Testis (tissue), 3 donors: ENCODE results near the gene SEC11A. TPM values are rescaled to one million over a fixed set of nuclear protein-coding genes. Genes with fewer than 3 reads are reported as not detected.
A peak's percentile ranks its signal among the peaks of the same experiment; 100 is the strongest.

Experiments
- DNase-seq: peaks from one replicate; pipeline ENCODE4 v3.0.0-alpha.2; 2019
- H3K27ac ChIP-seq, 2 donors: fragments of 200-600 bp; sonication (generic); one replicate each; pipeline ENCODE4 v1.5.1; 2019
- H3K27me3 ChIP-seq: fragments of 200-600 bp; sonication (generic); one replicate; pipeline ENCODE4 v1.5.1; 2019
- H3K36me3 ChIP-seq: fragments of 200-600 bp; sonication (generic); one replicate; pipeline ENCODE4 v1.5.1; 2017; ENCODE audit warnings: low read depth; ENCODE audit errors: missing control alignments
- H3K4me1 ChIP-seq: fragments of 200-600 bp; sonication (generic); one replicate; pipeline ENCODE4 v1.5.1; 2019
- H3K4me3 ChIP-seq, 2 donors: fragments of 200-600 bp; sonication (generic); one replicate each; pipeline ENCODE4 v1.5.1; 2017 to 2019
- H3K9me3 ChIP-seq: fragments of 200-600 bp; sonication (generic); one replicate; pipeline ENCODE4 v1.5.1; 2017
- POLR2A ChIP-seq: fragments of 450-650 bp; IDR thresholded peaks from one replicate; pipeline ENCODE4 v1.6.1; 2017; ENCODE audit warnings: antibody characterized with exemption, mild to moderate bottlenecking, moderate library complexity
- WGBS, 2 donors: methylation state at CpG; one replicate each; pipeline ENCODE4 v1.1.5; 2018; 5-methylcytosine and 5-hydroxymethylcytosine counted together
- intact Hi-C: fragments of 100-400 bp; cut with DNase I; formaldehyde crosslinking; loops from one replicate; pipeline ENCODE4 v1.15.1; 2023; ENCODE audit warnings: low total_unique reads
- polyA plus RNA-seq: library from polyadenylated mRNA; stranded (reverse); fragments of 350-450 nt; fragmentation: Illumina TruSeq; extraction: RNeasy Lipid Tissue Mini Kit (QIAGEN cat#74804); gene quantifications from one replicate; pipeline ENCODE4 v1.2.3, GENCODE V29; 2014; ENCODE audit warnings: low read depth, low replicate concordance; ENCODE audit not compliant: insufficient read depth
- total RNA-seq, 2 donors: library from RNA; depleted of rRNA; stranded (reverse); fragments of >200 nt; gene quantifications; one replicate each; pipeline ENCODE4 v1.2.3, GENCODE V29; 2016
- TF ChIP-seq, protein P1 (sequence below), 3 experiments: fragments of 450-650 bp in 2 of 3; fragments of 200-600 bp in 1 of 3; sonication (generic) in 1 of 3; IDR thresholded peaks; one replicate each; pipeline ENCODE4 v1.5.1; 2016 to 2019; ENCODE audit warnings: antibody characterized with exemption in 3 of 3, mild to moderate bottlenecking in 2 of 3, moderate library complexity in 1 of 3

Gene SEC11A
- total and polyA plus RNA-seq, 3 donors from 2014 or later = 67.7 to 121 (median 88.9) TPM

DNA sequence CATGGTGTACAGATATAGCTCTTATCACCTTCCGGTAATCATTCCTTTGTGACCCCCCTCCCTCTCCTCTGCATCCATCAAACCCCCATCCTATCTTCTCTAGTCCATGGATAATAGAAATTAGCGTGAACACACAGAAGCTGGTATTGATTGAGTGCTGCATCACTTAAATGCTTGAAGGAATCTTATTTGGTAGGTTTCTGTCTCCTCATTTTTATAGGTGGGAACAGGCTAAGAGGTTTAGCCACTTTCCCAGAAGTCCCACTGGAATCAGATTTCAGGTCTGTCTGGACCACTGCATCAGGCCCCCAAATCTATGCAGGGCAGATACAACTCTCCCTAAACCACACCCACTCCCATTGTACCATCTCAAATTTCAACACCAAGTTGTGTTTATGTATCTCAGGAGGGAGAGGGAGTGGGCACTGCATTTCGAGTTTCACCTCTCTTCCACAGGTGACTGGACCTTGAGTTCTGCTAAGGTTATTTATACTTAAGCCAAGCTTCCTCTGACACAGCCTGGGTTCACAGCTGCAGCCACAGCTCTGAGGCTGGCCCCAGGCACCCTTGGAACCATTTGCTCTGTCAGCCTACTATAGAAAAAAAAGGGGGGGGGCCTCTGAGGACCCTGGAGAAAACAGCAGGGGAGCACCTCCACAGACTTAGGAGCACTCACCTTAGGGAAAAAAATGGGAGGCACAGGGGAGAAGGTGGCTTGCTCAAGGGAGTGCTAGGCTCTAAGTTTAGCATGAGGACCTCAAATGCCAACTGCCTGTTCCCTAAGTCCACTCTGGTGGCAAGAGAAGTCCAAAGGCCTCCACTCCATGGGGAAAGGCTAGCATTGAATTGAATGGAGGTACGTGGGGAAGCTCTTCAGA, 55.8 kb downstream of the SEC11A start:
- Histone ChIP-seq H3K9me3 (no peaks in the 10 kb centered on the region), H3K4me1 (peaks cover 4% of the 10 kb centered on the region), H3K27ac (no peak overlapping the region), H3K36me3 (no peaks in the 10 kb centered on the region), H3K27me3 (no peaks in the 10 kb centered on the region), H3K4me3 (no peak overlapping the region)
- TF ChIP-seq, protein P1, sequence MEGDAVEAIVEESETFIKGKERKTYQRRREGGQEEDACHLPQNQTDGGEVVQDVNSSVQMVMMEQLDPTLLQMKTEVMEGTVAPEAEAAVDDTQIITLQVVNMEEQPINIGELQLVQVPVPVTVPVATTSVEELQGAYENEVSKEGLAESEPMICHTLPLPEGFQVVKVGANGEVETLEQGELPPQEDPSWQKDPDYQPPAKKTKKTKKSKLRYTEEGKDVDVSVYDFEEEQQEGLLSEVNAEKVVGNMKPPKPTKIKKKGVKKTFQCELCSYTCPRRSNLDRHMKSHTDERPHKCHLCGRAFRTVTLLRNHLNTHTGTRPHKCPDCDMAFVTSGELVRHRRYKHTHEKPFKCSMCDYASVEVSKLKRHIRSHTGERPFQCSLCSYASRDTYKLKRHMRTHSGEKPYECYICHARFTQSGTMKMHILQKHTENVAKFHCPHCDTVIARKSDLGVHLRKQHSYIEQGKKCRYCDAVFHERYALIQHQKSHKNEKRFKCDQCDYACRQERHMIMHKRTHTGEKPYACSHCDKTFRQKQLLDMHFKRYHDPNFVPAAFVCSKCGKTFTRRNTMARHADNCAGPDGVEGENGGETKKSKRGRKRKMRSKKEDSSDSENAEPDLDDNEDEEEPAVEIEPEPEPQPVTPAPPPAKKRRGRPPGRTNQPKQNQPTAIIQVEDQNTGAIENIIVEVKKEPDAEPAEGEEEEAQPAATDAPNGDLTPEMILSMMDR (IDR thresholded peaks at IDR 0.05) = no peak
- no peak for TF ChIP-seq POLR2A
- DNase-seq = no peak
- WGBS, 2 donors = 85 to 88% methylated on average over 4 of the region's 4 CpGs
- intact Hi-C loops = no loop called here

DNA sequence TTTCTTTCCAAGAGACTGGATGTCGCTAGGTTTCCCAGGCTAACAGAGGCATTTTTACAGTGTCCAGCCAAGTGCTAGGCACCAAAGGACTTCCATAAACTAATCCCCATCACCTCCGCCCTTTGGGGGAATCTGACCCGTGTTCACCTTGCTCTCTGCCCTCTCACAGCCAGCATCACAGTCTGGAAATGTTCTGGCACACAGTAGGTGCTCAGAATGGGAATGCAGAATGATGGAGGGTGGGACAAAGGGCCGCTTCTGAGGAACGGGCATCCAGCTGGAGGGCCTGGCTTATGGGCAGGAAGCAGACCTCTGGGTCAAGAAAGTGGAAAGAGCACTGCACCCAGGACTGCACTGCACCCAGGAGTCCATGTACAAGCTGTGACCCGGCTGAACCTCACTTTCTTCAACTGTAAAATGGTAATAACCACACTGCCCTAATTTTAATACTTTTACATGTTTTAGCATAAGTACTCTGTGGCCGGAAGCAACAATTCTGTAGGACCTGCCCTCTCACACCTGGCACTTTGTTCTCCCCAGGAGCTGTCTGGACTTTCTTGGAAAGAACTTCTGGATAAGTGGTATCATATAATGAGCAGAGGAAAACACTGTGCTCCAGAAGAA, 57.0 kb downstream of the SEC11A start:
- intact Hi-C loops = no loop called here
- H3K27me3 ChIP-seq = no peaks in the 10 kb centered on the region
- no peaks in the 10 kb centered on the region for H3K36me3 ChIP-seq
- no peaks in the 10 kb centered on the region for H3K9me3 ChIP-seq
- no peak for TF ChIP-seq POLR2A
- TF ChIP-seq, protein P1 (IDR thresholded peaks at IDR 0.05) = no peak
- DNase-seq = no peak
- H3K4me3 ChIP-seq = peak overlapping the region in 1 of 2 donors; percentile 74
- peaks cover 4% of the 10 kb centered on the region for H3K4me1 ChIP-seq
- 30 to 48% methylated on average over 7 of the region's 7 CpGs for WGBS, 2 donors
- H3K27ac ChIP-seq = peak overlapping the region in 1 of 2 donors; percentile 58

DNA sequence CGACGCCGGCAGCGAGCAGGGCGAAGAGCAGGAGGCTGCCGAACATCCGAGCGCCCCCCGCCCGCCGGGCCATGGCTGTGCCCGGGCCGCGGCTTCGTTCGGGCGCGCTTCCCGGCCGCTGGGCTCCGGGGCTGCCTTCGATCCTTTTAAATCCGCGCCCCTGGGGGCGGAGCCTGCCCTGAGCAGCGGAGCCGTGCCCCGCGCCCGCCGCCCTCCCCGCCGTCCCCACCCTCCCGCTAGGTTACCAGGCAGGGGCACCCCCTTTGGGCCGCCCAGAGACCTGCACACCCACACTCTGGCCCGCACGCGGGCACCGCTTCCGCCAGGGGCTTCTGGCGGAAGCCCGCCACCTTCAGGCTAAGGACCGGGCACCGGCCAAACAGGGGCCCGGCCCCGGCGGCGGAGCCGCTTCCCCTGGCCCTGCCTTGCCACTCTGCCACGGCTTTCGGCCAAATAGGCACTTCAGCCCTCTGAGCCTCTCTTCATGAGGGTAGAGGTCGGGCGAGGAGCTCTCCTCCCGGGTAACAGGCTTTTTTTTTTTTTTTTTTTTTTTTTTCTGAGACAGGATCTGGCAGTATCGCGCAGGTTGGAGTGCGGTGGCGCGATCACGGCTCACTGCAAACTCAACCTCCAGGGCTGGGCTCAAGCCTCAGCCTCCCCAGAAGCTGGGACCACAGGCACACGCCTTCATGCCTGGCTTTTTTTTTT, 57.7 kb downstream of the SEC11A start, which contains the start of gene NMB:
TSS of gene NMB (minus strand) at position 120 of the 708 bp plus-strand sequence. CDS start at position 73, 47 bp downstream.
- Histone ChIP-seq H3K4me1 (peaks cover 9% of the 10 kb centered on the region), H3K9me3 (no peaks in the 10 kb centered on the region), H3K27me3 (no peaks in the 10 kb centered on the region), H3K4me3 (peak within 1 kb of the TSS; percentile 57 to 74), H3K36me3 (no peaks in the 10 kb centered on the region), H3K27ac (peak within 1 kb of the TSS; percentile 58 to 59)
- 0% methylated on average over 15 to 33 of the region's 61 CpGs for WGBS, 2 donors
- TF ChIP-seq POLR2A = no peak
- TF ChIP-seq, protein P1 (IDR thresholded peaks at IDR 0.05) = peak; percentile 12 to 55 (median 37)
- peak; percentile 75 for DNase-seq
- intact Hi-C loops = no loop called here

DNA sequence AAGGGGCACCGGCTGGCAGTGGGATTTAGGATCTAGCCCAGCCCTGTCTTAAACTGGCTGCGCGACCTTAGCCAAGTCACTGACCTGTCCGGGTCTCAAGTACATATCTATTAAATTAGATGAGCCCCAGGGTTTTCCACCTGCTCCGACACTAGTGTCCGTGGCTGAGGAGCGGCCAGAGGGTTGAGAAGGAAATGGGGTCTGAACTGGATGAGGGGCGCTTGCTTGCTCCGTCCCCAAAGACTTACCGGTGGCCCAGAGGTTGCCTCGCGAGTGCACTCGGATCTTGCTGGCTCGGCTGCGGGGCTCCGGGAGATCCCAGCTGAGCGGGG, 58.2 kb downstream of the SEC11A start:
- Histone ChIP-seq H3K27me3 (no peaks in the 10 kb centered on the region), H3K4me1 (peaks cover 14% of the 10 kb centered on the region), H3K9me3 (no peaks in the 10 kb centered on the region), H3K4me3 (peak overlapping the region; percentile 57 to 74), H3K36me3 (no peaks in the 10 kb centered on the region), H3K27ac (peak overlapping the region; percentile 58 to 59)
- no peak for DNase-seq
- WGBS, 2 donors = 19 to 21% methylated on average over 3 to 17 of the region's 17 CpGs
- TF ChIP-seq, protein P1 (IDR thresholded peaks at IDR 0.05) = no peak
- no peak for TF ChIP-seq POLR2A
- intact Hi-C loops = no loop called here
